Coronary artery (tissue), 2 donors: Measurements from ENCODE around the gene FERMT1.
"Not testable (repeated sequence)": the region's sequence is repeated elsewhere in the genome, so short reads cannot be mapped to it uniquely, and the experiment has no call there.

Source experiments
- DNase-seq: peaks from one replicate; pipeline ENCODE4 v3.0.0-alpha.2; 2017; ENCODE audit warnings: low spot score
- H3K27ac ChIP-seq, 2 donors: fragments of 200-600 bp; sonication (generic); one replicate each; pipeline ENCODE4 v1.5.1; 2016 to 2019
- H3K4me3 ChIP-seq: fragments of 200-600 bp; sonication (generic); 2 replicates; pipeline ENCODE4 v1.5.1; 2016; ENCODE audit warnings: mild to moderate bottlenecking, moderate library complexity
- TF ChIP-seq, protein P1 (sequence below): fragments of 200-600 bp; sonication (generic); IDR thresholded peaks from one replicate; pipeline ENCODE4 v1.5.1; 2019; ENCODE audit warnings: antibody characterized with exemption

The FERMT1 gene

DNA sequence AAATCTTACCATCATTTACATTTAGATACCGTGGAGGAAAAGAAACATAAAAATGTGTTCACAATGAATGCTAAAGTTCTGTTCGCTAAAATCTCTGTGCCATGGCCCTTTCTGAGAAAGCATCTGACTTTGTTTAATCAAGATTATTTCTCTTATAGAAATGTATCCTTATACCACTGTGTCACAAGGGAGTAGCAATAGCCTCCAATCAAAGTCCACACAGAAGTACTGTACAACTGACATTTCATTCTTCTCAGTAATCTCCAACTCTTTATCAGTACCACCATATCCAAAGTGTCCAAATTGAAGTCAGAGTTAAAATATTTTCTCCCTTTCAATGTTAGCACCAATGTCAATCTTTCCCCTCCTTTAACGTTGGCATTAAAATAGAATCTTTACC, 6.1 kb downstream of the FERMT1 start:
- Histone ChIP-seq H3K27ac (no peak overlapping the region), H3K4me3 (no peak overlapping the region)
- DNase-seq, result no peak
- TF ChIP-seq, protein P1, sequence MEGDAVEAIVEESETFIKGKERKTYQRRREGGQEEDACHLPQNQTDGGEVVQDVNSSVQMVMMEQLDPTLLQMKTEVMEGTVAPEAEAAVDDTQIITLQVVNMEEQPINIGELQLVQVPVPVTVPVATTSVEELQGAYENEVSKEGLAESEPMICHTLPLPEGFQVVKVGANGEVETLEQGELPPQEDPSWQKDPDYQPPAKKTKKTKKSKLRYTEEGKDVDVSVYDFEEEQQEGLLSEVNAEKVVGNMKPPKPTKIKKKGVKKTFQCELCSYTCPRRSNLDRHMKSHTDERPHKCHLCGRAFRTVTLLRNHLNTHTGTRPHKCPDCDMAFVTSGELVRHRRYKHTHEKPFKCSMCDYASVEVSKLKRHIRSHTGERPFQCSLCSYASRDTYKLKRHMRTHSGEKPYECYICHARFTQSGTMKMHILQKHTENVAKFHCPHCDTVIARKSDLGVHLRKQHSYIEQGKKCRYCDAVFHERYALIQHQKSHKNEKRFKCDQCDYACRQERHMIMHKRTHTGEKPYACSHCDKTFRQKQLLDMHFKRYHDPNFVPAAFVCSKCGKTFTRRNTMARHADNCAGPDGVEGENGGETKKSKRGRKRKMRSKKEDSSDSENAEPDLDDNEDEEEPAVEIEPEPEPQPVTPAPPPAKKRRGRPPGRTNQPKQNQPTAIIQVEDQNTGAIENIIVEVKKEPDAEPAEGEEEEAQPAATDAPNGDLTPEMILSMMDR, result no peak

GRCh38 chr20:6115221-6115895, 7.5 kb downstream of the FERMT1 start:
- H3K27ac ChIP-seq, result no peak overlapping the region
- TF ChIP-seq, protein P1, result no peak
- H3K4me3 ChIP-seq, result no peak overlapping the region
- DNase-seq, result no peak

- no peak overlapping the region for H3K4me3 ChIP-seq
- DNase-seq, result no peak
- TF ChIP-seq, protein P1, result no peak
- no peak overlapping the region for H3K27ac ChIP-seq
Measured at GRCh38 chr20:6114696-6115095, 8.1 kb downstream of the FERMT1 start.

- TF ChIP-seq, protein P1, result no peak
- Histone ChIP-seq H3K27ac (no peak overlapping the region), H3K4me3 (no peak overlapping the region)
- no peak for DNase-seq
Measured at GRCh38 chr20:6113951-6114350, 8.9 kb downstream of the FERMT1 start.

- H3K4me3 ChIP-seq, H3K27ac ChIP-seq, DNase-seq: not testable (repeated sequence)
Measured at GRCh38 chr20:6112965-6113364, 9.9 kb downstream of the FERMT1 start.

- Histone ChIP-seq H3K4me3 (no peak overlapping the region), H3K27ac (no peak overlapping the region)
- no peak for DNase-seq
- TF ChIP-seq, protein P1, result no peak
Measured at GRCh38 chr20:6108330-6108729, 14.5 kb downstream of the FERMT1 start.

- Histone ChIP-seq H3K4me3 (no peak overlapping the region), H3K27ac (no peak overlapping the region)
- TF ChIP-seq, protein P1, result no peak
- no peak for DNase-seq
Measured at GRCh38 chr20:6104493-6105188, 18.2 kb downstream of the FERMT1 start.
